PC-3 (cell line): ENCODE measurements around the gene CMAS.

ENCODE experiments used
- EZH2 ChIP-seq: fragments of 300-600 bp; sonication (generic); IDR thresholded peaks from one replicate; pipeline ENCODE4 v1.6.1; 2017; ENCODE audit warnings: antibody characterized with exemption, mild to moderate bottlenecking, low read length; ENCODE audit not compliant: unreplicated experiment
- EZH2phosphoT487 ChIP-seq: fragments of 300-600 bp; sonication (generic); IDR thresholded peaks from 2 replicates; pipeline ENCODE4 v1.6.1; 2018; ENCODE audit warnings: mild to moderate bottlenecking, antibody characterized with exemption, low read length, borderline replicate concordance
- TF ChIP-seq, protein P1 (sequence below): fragments of 300-600 bp; sonication (generic); conservative IDR thresholded peaks from 2 replicates; pipeline ENCODE4 v1.5.1; 2017; ENCODE audit warnings: antibody characterized with exemption, low read depth, mild to moderate bottlenecking, low read length

DNA sequence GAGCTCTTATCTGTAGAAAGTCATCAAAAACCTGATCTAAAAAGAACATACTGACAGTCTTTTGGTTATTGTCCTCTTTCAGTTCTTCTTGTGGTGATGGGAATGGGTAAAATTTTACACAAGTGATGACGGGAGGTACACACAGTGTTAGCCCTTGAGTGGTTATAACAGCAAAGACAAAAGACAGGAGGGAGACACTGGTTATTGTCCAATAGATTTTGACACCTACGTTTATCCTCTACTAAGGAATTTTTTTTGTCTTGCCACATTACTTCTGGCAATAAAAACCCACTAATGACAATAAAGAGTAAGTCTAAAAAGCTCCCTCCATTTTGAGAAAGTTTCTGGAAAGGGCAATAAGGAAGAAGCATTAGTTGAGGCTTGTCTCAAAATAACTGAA, 47.7 kb upstream of the CMAS start:
- TF ChIP-seq, protein P1, sequence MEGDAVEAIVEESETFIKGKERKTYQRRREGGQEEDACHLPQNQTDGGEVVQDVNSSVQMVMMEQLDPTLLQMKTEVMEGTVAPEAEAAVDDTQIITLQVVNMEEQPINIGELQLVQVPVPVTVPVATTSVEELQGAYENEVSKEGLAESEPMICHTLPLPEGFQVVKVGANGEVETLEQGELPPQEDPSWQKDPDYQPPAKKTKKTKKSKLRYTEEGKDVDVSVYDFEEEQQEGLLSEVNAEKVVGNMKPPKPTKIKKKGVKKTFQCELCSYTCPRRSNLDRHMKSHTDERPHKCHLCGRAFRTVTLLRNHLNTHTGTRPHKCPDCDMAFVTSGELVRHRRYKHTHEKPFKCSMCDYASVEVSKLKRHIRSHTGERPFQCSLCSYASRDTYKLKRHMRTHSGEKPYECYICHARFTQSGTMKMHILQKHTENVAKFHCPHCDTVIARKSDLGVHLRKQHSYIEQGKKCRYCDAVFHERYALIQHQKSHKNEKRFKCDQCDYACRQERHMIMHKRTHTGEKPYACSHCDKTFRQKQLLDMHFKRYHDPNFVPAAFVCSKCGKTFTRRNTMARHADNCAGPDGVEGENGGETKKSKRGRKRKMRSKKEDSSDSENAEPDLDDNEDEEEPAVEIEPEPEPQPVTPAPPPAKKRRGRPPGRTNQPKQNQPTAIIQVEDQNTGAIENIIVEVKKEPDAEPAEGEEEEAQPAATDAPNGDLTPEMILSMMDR = no peak
- TF ChIP-seq EZH2 (no peak), EZH2phosphoT487 (no peak)
